ENCODE measurements around the gene TAF4B.
"Not testable (repeated sequence)": the region's sequence is repeated elsewhere in the genome, so short reads cannot be mapped to it uniquely, and the experiment has no call there.

TAF4B gene

DNA sequence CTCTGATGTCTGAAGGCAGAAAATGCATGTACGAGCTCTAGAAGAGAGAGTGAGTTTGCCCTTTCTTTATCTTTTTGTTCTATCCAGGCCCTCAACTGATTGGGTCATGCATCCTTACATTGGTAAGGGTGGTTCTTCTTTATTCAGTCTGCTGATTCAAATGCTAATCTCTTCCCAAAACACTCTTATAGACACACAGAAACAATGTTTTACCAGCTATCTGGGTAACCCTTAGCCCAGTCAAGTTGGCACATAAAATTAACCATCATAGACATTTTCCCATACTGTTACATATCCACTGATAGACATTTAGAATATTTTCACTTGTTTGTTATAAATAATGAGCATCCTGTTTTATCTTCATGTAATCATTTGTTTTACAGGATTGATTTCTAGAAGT, 141.2 kb downstream of the TAF4B start:
- no peak for DNase-seq (ENCODE audit: low read depth)
- TF ChIP-seq, protein P1, sequence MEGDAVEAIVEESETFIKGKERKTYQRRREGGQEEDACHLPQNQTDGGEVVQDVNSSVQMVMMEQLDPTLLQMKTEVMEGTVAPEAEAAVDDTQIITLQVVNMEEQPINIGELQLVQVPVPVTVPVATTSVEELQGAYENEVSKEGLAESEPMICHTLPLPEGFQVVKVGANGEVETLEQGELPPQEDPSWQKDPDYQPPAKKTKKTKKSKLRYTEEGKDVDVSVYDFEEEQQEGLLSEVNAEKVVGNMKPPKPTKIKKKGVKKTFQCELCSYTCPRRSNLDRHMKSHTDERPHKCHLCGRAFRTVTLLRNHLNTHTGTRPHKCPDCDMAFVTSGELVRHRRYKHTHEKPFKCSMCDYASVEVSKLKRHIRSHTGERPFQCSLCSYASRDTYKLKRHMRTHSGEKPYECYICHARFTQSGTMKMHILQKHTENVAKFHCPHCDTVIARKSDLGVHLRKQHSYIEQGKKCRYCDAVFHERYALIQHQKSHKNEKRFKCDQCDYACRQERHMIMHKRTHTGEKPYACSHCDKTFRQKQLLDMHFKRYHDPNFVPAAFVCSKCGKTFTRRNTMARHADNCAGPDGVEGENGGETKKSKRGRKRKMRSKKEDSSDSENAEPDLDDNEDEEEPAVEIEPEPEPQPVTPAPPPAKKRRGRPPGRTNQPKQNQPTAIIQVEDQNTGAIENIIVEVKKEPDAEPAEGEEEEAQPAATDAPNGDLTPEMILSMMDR (conservative IDR thresholded peaks at IDR 0.05; ENCODE audit: control insufficient read depth, insufficient read depth, low read depth, low read length), result no peak
- no peak overlapping the region for H3K4me3 ChIP-seq (ENCODE audit: control insufficient read depth, low read depth, low read length)

DNA sequence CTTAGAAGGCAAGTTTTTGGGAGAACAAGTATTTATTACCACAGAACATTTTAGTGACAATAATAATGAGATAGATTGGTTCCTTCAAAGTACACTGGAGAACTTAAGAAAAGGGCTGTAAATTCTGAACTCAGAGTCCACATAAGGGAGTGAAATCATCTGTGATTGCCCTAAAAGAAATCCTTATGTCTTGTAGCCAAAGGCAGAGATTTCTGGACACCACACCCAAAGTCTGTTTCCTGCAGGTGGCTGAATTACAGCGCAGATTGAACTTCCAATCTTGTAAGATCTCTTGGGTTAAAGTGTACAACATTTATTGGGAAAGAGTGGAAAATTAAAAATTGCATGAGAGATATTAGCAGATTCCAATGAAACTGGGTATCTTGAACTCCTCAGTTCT, 143.8 kb downstream of the TAF4B start:
- TF ChIP-seq, protein P1 (conservative IDR thresholded peaks at IDR 0.05; ENCODE audit: control insufficient read depth, insufficient read depth, low read depth, low read length), result no peak
- DNase-seq (ENCODE audit: low read depth), result no peak
- no peak overlapping the region for H3K4me3 ChIP-seq (ENCODE audit: control insufficient read depth, low read depth, low read length)

DNA sequence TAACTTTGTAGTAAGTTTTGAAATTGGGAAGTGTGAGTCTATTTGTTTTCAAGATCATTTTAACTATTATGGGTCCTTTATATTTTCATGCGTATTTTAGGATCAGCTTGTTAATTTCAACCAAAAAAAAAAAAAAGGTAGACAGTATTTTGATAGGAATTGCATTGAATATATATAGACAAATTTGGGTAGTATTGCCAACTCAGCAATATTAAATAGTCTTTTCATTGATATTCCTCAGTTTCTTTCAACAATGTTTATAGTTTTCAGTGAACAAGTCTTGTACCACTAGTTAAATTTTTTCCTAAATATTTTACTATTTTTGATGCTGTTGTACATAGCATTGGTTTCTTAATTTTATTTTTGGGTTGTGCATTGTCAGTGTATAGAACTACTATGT, 149.9 kb downstream of the TAF4B start:
- H3K4me3 ChIP-seq (ENCODE audit: control insufficient read depth, low read depth, low read length), result no peak overlapping the region
- DNase-seq (ENCODE audit: low read depth), result no peak
- TF ChIP-seq, protein P1 (conservative IDR thresholded peaks at IDR 0.05; ENCODE audit: control insufficient read depth, insufficient read depth, low read depth, low read length), result no peak

DNA sequence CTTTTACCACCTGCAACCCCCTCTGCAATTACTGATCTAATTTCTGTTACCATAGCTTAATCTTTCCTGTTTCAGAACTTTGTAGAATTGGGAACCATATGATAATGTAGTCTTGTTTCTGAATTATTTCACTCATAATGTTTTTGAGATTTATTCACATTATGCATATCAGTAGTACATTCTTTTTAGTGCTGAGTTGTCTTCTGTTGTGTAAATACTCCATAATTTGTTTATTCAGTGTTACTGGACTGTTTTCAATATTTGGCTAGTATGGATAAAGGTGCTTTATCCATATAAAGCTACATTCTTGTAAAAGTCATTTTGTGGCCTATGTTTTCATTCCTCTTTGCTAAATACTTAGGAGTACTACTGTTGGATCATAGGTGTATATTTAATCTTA, 152.5 kb downstream of the TAF4B start:
- H3K4me3 ChIP-seq (ENCODE audit: control insufficient read depth, low read depth, low read length), result no peak overlapping the region
- no peak for DNase-seq (ENCODE audit: low read depth)
- TF ChIP-seq, protein P1 (conservative IDR thresholded peaks at IDR 0.05; ENCODE audit: control insufficient read depth, insufficient read depth, low read depth, low read length), result no peak

DNA sequence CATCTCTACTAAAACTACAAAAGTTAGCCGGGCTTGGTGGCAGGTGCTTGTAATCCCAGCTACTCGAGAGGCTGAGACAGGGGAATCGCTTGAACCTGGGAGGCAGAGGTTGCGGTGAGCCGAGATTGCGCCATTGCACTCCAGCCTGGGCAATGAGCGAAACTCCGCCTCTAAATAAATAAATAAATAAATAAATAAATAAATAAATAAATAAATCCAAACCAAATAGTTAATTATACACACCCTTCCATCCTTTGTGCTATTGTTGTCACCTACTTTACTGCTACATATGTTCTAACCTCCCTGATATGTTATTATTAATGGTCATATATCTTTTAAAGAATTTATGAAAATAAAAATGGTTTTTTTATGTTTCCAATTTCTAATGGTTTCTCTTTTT, 155.3 kb downstream of the TAF4B start:
- not testable (repeated sequence) for H3K4me3 ChIP-seq (ENCODE audit: control insufficient read depth, low read depth, low read length); DNase-seq (ENCODE audit: low read depth)

DNA sequence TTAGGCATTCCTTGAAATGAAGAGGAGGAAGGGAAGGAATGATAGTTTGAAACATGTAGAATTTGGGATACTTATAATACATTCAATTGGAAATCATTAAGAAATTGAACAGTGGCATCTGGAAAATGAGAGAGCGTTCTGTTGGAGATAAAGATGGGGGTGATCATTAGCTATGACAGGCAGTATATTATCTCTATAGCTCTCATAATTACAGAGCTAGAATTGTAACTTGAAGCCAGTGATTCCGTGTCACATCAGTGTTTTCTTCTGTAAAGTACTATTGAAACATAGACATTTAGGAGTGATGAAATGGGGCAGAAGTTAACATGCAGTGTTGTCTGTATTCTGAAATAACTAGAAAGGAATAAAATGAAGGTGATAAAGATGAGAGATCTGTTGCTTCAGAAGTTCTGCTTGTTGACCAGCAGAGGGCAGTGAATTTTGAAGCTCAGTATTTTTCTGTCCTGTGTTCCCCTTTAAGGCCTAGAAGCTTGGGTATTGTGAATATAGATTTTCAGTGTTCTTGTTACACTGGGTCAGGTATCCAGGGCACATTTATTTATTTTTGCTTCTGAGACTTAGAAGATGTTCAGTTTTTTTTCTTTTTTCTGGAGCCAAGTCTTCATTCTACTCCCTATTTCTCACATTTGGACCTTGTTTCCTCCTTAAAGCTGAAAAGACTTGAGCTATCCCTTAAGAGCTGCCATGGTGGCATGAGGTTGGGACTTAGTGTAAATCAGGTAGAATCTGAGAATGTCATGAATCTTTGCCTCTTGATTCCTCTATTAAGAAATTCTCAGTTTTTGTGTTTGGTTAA, 157.4 kb downstream of the TAF4B start:
- DNase-seq (ENCODE audit: low read depth), result peak; percentile 73
- no peak overlapping the region for H3K4me3 ChIP-seq (ENCODE audit: control insufficient read depth, low read depth, low read length)
- TF ChIP-seq, protein P1 (conservative IDR thresholded peaks at IDR 0.05; ENCODE audit: control insufficient read depth, insufficient read depth, low read depth, low read length), result peak; percentile 76

DNA sequence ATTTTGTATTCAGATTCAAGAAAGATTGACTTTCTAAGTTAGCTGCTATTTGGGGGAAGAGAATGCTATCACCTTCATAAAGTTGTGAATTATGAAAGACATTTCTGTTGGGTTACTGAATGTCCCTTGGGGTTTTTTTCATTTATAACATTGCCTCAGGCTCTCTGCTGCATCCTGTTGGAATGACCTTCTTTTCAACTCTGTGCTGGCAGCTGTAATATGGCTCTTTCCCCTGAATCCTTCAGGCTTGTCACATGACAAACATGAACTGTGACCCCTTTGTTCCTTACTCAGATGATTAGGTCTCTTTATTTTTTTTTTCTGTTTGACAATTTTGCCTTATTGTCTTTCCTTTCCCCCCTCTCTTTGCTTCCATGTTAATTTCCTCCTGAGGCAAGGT, 159.8 kb downstream of the TAF4B start:
- TF ChIP-seq, protein P1 (conservative IDR thresholded peaks at IDR 0.05; ENCODE audit: control insufficient read depth, insufficient read depth, low read depth, low read length), result no peak
- no peak overlapping the region for H3K4me3 ChIP-seq (ENCODE audit: control insufficient read depth, low read depth, low read length)
- peak; percentile 87 for DNase-seq (ENCODE audit: low read depth)

All from fibroblast of mammary gland (primary cell).